Duodenal mucosa (tissue), 2 donors: ENCODE data around the gene CORO7.

Experiments used
- H3K27ac ChIP-seq: one replicate; pipeline ENCODE4 v1.7.0; 2013; ENCODE audit warnings: low read depth, low read length
- H3K27me3 ChIP-seq, 2 donors: one replicate each; pipeline ENCODE4 v1.7.0; 2013; ENCODE audit warnings: low read length in 2 of 2, control low read depth in 1 of 2; ENCODE audit not compliant: insufficient read depth in 2 of 2, control insufficient read depth in 1 of 2
- H3K36me3 ChIP-seq, 2 donors: one replicate each; pipeline ENCODE4 v1.7.0; 2013; ENCODE audit warnings: low read length in 2 of 2, control low read depth in 1 of 2; ENCODE audit not compliant: insufficient read depth in 2 of 2, control insufficient read depth in 1 of 2
- H3K4me1 ChIP-seq, 2 donors: one replicate each; pipeline ENCODE4 v1.7.0; 2013; ENCODE audit warnings: low read length in 2 of 2, control low read depth in 1 of 2; ENCODE audit not compliant: insufficient read depth in 2 of 2, control insufficient read depth in 1 of 2
- H3K4me3 ChIP-seq, 2 donors: one replicate each; pipeline ENCODE4 v1.7.0; 2013; ENCODE audit warnings: low read length in 2 of 2, low read depth in 1 of 2
- H3K9ac ChIP-seq, 2 donors: one replicate each; pipeline ENCODE4 v1.7.0; 2013; ENCODE audit warnings: low read length in 2 of 2, low read depth in 1 of 2
- H3K9me3 ChIP-seq, 2 donors: one replicate each; pipeline ENCODE4 v1.7.0; 2013; ENCODE audit warnings: low read length in 2 of 2, control low read depth in 1 of 2; ENCODE audit not compliant: control insufficient read depth in 1 of 2

The CORO7 gene

DNA sequence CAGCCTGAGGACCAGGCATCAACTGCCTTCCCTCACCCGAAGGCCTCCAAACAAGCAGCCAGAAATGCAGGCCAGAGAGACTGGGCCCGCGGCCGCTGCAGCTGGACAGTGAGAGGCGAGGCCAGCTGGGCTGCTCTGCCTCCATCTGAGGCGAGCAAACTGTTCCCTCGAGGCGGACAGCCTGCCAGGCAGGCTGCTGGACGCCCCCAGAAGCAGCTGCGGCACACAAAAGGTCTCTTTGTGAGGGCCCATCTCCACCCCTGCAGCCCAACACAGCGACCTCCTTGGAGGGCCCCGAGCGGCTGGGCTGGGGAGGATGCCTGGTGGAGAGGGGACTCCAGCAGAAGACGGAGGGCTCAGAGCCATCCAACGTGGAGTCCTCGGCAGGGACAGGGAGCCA is 4.7 kb downstream of the CORO7 start:
- Histone ChIP-seq H3K4me1 (peaks cover 7 to 17% of the 10 kb centered on the region in 2 donors), H3K9me3 (no peaks in the 10 kb centered on the region), H3K9ac (no peak overlapping the region), H3K27me3 (no peaks in the 10 kb centered on the region), H3K27ac (no peak overlapping the region), H3K36me3 (peaks cover 24 to 58% of the 10 kb centered on the region in 2 donors), H3K4me3 (no peak overlapping the region)

DNA sequence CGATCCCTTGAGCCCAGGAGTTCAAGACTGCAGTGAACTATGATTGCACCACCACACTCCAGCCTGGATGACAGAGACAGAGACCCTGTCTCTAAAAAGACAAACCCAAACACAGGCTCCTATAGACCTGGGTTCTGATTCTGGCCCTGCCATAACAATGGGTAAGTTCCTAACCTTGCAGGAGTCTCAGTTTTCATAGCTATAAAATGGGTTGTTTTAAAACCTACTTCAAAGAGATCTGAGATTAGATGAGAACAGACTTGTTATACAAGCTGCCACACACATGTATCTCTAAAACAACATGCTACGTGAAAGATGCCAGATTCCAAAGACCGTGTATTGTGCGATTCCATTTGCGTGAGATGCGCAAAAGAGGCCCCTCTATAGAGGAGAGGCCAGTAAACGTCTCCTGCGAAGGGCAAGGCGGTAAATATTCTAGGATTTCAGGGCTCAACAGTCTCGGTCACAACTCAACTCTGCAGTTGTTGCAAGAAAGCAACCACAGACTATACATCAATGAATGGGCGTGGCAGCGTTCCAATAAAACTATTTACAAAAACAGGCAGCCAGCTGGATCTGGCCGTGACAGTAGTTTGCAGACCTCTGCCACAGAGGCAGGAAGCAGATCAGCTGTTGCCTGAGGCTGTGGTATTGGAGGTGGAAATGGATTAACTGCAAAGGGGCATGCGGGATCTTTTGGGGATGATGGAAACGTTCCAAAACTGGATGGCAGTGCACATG is 5.9 kb downstream of the CORO7 start:
- Histone ChIP-seq H3K27me3 (no peaks in the 10 kb centered on the region), H3K27ac (no peak overlapping the region), H3K9me3 (no peaks in the 10 kb centered on the region), H3K4me1 (peaks cover 7 to 14% of the 10 kb centered on the region in 2 donors), H3K36me3 (peaks cover 26 to 67% of the 10 kb centered on the region in 2 donors), H3K9ac (no peak overlapping the region), H3K4me3 (no peak overlapping the region)

DNA sequence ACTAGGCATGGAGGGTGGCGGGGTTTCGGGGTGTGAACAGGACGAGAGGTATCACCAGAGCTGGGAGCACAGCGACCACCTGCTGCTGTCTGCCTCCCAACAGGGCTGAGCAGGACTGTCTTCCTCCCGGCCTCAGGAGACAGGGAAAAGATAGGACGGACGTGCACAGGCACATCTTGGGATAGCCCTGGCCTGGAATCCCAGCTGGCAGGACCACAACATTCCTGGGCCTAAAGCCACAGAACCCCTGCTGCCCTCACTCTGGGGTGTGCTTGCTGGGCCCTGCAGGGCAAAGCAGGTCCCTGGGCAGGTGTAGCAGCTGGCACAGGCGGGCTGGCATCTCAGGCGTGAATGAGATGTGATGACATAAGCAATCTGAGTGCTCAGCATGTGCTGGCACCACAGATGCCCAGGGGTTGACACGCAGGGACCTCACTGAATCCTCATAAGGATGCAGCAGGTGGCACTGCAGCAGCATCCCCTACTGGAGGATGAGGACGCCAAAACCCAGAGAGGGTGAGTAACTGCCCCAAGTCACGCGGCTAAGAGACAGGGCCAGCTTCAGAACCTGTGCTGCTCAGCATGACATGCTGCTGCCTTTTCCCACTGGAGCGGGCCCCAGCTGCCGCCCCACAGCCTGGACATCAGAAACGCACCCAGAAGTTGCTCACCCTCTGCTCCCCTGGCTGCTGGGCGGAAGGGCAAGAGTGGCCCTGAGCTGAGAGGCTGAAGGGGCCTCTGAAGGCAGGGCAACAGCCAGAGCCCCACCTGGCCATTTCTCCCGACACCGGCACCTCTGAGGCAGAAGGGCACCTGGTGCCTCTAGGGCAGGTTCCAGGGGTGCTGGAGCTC is 7.1 kb downstream of the CORO7 start:
- Histone ChIP-seq H3K36me3 (peaks cover 31 to 79% of the 10 kb centered on the region in 2 donors), H3K27ac (no peak overlapping the region), H3K4me3 (no peak overlapping the region), H3K27me3 (no peaks in the 10 kb centered on the region), H3K4me1 (peaks cover 0 to 2% of the 10 kb centered on the region in 2 donors), H3K9me3 (no peaks in the 10 kb centered on the region), H3K9ac (no peak overlapping the region)

DNA sequence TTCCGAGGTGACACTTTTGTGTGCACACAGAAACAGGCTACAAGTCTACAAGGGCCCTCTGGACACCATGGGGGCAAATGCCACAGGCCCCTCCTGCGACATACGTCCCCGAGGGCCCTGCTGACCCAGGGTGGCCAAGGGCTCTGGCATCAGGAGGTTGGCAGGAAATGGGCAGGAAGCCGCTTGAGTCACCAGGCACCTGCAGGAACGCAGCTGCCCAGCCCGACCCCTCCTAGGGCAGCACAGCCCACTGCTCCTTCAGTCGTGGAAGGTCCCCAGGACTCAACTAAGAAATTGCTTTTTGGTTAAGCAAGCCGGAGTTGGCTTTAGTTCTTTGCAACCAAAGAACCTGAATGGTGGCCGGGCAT is 8.1 kb downstream of the CORO7 start:
- Histone ChIP-seq H3K4me1 (no peaks in the 10 kb centered on the region), H3K9ac (no peak overlapping the region), H3K27ac (no peak overlapping the region), H3K9me3 (no peaks in the 10 kb centered on the region), H3K36me3 (peaks cover 34 to 83% of the 10 kb centered on the region in 2 donors), H3K27me3 (no peaks in the 10 kb centered on the region), H3K4me3 (no peak overlapping the region)

DNA sequence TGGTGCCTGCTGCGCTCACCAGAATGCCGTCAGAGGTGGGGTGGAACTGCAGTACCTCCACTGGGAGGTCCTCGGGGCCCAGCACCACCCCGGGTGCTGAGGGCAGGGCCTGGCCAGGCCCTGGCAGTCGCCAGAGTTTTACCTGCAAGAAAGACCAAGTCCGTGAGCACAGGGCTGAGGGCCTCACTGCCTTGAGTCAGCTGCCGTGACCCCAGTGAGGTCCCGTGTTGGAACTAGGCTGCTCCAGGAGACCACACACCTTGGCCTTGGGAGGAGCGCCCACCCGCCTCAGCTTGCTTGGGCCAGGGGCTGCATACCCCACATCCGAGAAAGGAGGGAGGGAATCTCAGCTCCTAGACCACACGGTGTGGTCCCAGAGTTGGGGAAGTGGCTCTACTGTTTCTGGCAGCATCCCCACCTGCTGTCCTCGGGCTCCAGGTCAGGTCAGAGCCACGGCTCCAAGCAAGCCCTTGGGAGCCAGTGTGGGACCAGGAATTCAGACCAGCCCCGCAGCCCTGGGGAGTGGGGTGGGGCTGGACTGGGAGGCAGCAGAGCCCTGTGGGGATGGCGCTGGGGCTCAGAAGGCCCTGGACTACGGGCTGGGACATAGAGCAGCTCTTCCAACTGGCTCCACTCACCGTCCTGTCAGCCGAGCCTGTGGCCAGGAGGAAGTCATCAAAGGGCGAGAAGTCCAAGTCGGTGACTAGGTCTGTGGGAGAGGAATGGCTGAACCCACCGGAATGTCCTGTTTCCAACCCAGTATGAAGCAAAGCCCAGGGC is 8.7 kb downstream of the CORO7 start:
- Histone ChIP-seq H3K9me3 (no peaks in the 10 kb centered on the region), H3K9ac (no peak overlapping the region), H3K27me3 (no peaks in the 10 kb centered on the region), H3K36me3 (peaks cover 29 to 82% of the 10 kb centered on the region in 2 donors), H3K4me3 (no peak overlapping the region), H3K4me1 (no peaks in the 10 kb centered on the region), H3K27ac (no peak overlapping the region)

DNA sequence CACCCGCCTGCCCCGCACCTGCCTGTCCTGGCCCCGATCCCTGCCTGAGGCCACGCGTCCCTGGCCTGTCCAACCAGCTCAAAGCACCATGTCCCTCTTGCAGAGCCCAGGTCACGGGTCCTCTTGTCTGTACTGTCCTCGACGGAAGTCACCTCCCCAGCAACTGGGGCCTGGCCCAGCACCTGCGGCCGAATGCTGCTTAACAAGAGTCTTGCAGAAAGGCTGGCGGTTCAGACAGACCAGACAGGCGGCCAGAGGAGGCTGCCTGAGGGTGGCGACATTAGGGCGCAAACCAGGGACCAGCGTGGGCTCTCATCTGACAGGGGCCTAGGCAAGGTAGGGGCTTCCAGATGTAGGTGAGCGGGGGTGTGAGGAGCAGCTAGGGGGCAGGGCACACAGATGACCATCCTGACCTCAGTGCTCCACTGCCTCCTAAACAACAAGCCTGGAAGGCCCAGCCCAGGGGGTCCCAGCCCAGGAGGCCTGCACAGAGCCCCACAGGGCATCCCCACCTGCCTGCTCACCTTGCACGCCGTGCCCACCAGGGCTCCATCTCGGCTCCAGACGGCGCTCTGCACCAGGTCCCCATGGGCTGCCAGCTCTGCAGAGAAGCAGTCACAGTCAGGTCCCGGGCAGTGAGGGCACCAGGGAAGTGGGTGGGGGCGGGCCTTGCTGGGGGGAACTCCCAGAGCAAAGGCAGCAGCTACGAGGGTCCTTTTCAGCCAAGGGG is 11.3 kb downstream of the CORO7 start:
- Histone ChIP-seq H3K4me1 (peaks cover 3% of the 10 kb centered on the region in 2 donors), H3K9ac (no peak overlapping the region), H3K27me3 (no peaks in the 10 kb centered on the region), H3K27ac (no peak overlapping the region), H3K9me3 (no peaks in the 10 kb centered on the region), H3K36me3 (peaks cover 25 to 64% of the 10 kb centered on the region in 2 donors), H3K4me3 (no peak overlapping the region)

DNA sequence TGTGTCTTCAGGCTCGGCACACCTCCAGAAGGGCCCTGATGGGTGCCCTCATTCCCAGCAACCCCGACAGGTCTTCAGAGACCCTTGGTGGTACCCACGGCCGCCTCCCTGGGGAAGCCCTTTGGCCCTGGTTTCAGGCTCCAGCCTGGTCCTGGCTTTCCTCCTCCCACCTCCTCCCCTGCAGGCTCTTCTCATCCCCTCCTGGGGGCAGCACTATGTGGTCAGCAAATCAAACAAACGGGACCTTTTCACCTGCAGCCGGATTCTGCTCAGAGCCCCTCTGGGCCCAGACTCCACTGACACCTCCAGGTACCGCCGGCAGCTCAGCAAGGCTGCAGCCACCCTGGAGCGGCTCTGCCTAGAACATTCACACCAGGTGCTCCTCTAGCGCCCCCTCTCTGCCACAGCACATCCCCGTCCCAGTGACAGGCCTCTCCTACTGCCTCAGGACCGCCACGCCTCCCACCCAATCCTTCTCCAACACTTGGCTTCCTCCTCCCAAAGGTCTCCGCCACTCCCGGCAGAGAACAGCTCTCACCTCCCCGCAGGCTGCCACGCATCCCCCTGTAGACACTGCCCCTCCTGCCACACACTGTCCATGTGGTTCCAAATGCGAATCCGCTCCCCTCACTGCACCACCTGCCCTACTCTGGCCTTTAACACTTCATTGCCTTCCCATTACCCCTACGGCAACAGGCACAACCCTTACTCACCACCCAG is 12.0 kb downstream of the CORO7 start:
- Histone ChIP-seq H3K36me3 (peaks cover 25 to 57% of the 10 kb centered on the region in 2 donors), H3K4me3 (no peak overlapping the region), H3K27ac (no peak overlapping the region)

DNA sequence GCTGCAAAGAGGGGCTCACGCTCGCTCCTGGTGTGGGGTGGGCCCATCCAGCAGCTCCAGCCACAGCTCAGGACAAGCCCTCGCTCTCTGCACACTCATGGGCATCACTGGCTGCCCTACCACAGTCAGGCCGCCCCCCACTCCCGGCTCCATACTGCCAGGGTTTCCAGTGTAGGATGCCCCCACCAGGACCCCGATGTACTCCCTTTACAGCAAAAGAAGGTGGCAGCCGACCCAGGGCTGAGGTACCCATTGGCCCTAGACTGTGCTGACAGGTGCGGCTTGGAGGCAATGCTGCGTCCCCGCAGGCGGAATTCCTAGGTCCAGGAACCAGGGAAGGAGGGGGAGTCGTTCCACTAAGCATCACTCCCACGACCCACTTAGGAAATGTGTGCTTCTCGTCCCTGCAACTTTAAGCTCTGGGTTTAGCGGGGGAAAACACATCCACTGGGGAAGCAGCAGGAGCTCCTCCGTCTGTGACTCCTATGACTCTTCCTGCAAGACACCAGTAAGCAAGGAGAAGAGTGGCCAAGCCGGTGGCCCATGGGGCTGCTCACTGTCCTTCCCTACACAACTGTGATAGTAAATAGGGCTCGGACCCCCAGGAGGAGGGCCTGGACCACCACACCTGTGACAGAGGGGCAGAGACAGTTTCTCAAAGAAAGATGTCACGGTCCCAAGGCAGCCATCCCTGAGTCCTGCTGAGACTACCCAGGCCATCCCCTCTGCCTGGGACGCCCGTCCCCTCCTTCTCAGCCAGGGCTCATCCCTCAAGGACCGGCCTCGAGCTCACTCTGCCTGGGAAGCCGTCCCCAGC is 13.1 kb downstream of the CORO7 start:
- peaks cover 24 to 54% of the 10 kb centered on the region in 2 donors for H3K36me3 ChIP-seq
- no peak overlapping the region for H3K4me3 ChIP-seq
- no peaks in the 10 kb centered on the region for H3K27me3 ChIP-seq
- H3K9ac ChIP-seq: no peak overlapping the region
- H3K4me1 ChIP-seq: peaks cover 3% of the 10 kb centered on the region in 2 donors
- H3K27ac ChIP-seq: no peak overlapping the region
- H3K9me3 ChIP-seq: no peaks in the 10 kb centered on the region

More for the DNA sequence above, 12.0 kb downstream of the CORO7 start:
- Histone ChIP-seq H3K27me3 (no peaks in the 10 kb centered on the region), H3K9ac (no peak overlapping the region), H3K9me3 (no peaks in the 10 kb centered on the region), H3K4me1 (peaks cover 3% of the 10 kb centered on the region in 2 donors)
